NCI-H2029 treated with DMSO at 0.1 percent for 48 hours (cell line): ENCODE measurements around the gene TPRN.

Experiments used
- DNase-seq: peaks from one replicate; lab custom pipeline; 2025; lab: John Stamatoyannopoulos, UW

Gene TPRN

GRCh38 chr9:137173796-137174664, 26.5 kb downstream of the TPRN start:
- DNase-seq, result no peak

- no peak for DNase-seq
These were observed 27.4 kb downstream of the TPRN start for GRCh38 chr9:137172901-137173795.

GRCh38 chr9:137171149-137171900, 29.2 kb downstream of the TPRN start:
- DNase-seq, result no peak

DNA sequence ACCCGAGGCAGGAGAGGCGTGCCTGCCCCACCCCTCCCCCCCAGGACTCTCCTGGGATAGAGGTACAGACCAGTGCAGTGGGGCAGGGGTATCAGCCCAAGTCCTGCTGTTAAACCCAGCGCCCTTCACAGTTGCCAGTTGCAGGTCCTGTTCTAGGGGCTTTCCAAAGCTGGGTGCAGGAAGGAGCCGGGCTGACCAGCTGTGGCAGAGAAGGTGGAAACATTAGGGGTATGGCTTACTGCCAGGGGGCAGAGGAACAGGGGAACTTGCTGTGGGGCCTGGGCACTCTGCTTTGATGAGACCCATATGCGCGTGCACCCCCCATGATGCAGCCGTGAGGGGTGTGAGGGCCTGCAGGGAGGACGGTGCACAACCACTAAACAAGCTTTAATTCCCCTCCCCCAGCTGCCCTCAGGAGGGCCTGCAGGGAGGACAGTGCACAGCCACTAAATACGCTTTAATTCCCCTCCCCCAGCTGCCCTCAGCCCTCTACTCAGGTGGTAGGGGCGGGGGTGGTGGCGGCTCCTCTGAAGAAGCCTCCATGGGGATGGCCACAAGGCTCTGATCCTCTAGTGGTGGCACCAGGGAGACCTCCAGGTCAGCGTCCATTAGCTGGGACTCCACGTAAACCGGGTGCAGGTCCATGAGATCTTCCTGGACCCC, 29.9 kb downstream of the TPRN start:
- no peak for DNase-seq

- no peak for DNase-seq
These were observed 30.6 kb downstream of the TPRN start, which contains the start of gene LRRC26 for GRCh38 chr9:137169896-137170358. Gene LRRC26 (minus strand): TSS chr9:137170051. CDS start chr9:137169943, 108 bp downstream.

DNA sequence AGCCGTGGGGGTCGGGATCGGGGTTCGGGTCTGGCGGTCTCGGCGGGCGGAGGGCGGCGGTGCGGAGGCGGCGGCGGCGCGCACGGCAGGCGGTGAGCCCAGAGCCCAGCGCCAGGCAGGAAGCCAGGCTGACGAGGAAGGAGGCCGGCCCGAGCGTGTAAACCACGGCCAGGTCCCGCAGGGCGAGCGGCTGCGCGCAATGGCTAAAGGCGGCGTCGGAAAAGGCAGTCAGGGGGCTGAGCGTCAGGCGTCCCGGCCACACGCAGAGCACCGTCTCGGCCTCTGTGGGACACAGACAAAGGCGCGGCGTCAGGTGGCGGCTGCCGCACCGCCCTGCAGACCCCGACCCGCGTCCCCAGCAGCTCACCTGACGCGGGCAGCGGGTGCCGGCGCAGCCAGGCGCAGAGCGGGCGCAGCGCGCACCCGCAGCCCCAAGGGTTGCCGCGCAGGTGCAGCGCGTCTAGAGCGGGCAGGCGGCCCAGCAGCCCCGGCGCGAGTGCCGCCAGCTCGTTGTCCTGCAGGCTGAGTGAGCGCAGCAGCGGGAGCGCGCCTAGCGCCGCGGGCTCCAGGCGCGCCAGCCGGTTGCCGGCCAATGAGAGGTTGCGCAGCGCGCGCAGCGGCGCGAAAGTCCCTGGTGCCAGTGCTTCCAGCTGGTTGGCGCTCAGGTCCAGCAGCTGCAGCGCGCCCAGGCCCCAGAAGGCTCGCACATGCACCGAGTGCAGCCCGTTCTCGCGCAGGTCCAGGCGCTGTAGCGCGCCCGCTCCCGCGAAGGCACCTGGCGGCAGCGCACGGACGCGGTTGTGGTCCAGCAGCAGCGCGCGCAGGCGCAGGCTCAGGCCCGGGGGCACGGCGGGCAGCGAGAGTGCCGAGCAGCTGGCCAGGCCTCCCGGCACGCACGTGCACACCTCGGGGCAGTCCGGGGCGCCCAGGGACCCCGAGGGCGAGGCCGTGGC, 31.4 kb downstream of the TPRN start:
- peak; percentile 52 for DNase-seq

DNA sequence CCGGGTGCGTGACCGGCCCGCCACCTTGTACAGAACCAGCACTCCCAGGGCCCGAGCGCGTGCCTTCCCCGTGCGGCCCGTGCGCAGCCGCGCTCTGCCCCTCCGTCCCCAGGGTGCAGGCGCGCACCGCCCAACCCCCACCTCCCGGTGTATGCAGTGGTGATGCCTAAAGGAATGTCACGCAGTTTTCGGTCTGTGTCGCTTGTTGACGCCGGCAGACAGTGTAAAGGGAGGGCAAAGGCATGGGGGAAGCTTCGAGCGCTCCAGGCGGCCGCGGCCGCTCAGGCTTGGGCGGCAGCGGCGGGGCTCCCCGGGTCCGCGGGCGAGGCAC, 32.0 kb downstream of the TPRN start:
- no peak for DNase-seq

GRCh38 chr9:137167747-137168572, 32.6 kb downstream of the TPRN start:
- DNase-seq, result no peak

DNA sequence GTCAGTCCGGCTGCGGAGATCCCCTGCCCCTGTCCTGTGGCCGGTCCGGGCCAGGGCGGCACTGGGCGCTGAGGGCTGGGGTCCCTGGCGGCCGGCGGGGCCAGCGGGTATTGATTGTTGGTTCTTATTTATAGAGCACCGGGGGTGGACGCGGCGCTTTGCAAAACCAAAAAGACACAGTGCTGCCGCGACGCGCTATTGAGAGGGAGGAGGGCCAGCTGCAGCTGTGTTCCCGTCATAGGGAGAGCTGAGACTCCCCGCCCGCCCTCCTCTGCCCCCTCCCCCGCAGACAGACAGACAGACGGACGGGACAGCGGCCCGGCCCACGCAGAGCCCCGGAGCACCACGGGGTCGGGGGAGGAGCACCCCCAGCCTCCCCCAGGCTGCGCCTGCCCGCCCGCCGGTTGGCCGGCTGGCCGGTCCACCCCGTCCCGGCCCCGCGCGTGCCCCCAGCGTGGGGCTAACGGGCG, 33.2 kb downstream of the TPRN start:
- no peak for DNase-seq

DNA sequence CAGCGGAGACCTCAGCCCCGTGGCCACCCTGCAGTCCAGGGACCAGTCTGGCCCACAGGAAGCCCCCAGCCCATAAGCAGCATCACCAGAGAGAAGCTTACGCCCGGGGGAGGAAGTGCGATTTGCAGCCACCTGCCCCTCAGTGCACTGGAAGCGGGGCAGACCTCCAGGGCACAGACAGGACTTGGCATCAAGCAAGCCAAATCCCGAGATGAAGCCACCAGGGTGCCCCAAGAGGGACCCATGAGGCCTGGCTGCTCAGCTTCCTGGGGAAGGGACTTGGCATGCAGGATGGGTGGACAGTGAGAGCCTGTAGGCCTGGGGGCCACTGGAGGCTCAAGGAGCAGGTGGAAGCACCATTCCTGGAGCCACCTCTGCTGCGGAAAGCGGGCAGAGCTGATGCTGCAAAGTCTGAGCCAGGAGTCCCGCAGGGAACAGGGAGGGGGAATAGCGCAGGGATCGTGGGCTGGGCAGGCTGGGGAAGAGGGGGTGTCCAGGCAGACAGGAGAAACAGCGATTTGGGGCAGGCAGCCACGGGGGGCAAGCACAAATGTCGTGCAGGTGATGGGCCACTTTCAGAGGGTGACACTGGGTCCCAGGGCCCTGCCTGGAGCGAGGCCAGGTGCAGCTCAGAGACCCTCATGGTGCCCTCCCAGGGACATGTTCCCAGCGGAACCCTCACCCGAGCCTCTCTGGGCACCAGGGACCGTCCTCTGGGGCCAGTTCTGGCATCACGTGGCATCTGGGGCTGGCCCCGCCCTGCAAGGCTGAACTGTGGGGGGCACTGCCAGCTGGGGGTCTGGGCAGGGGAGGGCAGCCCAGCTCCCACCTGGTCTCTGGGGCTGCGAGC, 33.9 kb downstream of the TPRN start:
- DNase-seq, result no peak

GRCh38 chr9:137165250-137165836, 35.2 kb downstream of the TPRN start:
- no peak for DNase-seq

GRCh38 chr9:137164370-137165249, 35.9 kb downstream of the TPRN start:
- DNase-seq, result no peak

- no peak for DNase-seq
These were observed 36.7 kb downstream of the TPRN start for GRCh38 chr9:137163805-137164204.

- DNase-seq, result no peak
These were observed 37.2 kb downstream of the TPRN start for GRCh38 chr9:137163365-137163715.

DNA sequence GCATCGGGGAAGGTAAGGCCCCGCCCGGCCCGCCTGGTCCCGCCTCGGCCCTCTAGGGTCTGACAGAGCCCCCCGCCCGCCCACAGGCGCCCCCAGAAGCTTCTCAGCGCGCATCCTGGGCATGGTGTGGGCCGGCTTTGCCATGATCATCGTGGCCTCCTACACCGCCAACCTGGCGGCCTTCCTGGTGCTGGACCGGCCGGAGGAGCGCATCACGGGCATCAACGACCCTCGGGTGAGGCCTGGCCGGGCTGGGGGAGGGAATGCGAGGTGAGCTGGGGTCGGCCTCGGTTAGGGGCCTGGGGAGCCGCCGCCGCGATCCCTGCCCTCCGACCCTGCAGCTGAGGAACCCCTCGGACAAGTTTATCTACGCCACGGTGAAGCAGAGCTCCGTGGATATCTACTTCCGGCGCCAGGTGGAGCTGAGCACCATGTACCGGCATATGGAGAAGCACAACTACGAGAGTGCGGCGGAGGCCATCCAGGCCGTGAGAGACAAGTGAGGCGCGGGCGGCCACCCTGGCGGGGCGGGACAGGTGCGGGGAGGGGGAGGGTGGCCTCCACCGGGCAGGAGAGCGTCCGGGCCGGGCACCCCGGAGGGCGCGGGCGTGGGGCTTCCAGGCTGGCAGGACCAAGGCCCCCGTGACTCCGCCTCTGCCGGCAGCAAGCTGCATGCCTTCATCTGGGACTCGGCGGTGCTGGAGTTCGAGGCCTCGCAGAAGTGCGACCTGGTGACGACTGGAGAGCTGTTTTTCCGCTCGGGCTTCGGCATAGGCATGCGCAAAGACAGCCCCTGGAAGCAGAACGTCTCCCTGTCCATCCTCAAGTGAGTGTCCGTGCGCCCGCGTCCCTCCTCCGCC, 37.8 kb downstream of the TPRN start:
- DNase-seq, result no peak
